ENCODE measurements around the gene LRRIQ1.

DNA sequence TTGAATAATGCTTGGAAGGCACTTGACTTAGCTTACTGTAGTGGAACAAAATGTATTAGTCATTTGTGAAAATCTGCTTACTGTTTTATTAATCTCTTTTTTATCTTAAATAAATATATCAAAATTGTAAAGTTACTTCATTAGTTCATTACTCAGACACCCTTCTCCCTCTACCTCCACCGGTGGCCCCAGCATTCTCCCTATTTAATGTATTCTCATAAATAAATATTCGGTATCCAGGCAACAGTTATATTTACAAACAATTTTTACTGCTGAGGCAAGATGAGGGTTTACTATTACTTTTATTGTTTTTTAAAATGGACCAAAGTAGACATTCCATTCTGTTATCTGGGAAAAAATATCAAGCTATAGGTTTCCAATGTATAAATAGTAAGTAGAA, 224.3 kb downstream of the LRRIQ1 start:
- TF ChIP-seq, protein P1, sequence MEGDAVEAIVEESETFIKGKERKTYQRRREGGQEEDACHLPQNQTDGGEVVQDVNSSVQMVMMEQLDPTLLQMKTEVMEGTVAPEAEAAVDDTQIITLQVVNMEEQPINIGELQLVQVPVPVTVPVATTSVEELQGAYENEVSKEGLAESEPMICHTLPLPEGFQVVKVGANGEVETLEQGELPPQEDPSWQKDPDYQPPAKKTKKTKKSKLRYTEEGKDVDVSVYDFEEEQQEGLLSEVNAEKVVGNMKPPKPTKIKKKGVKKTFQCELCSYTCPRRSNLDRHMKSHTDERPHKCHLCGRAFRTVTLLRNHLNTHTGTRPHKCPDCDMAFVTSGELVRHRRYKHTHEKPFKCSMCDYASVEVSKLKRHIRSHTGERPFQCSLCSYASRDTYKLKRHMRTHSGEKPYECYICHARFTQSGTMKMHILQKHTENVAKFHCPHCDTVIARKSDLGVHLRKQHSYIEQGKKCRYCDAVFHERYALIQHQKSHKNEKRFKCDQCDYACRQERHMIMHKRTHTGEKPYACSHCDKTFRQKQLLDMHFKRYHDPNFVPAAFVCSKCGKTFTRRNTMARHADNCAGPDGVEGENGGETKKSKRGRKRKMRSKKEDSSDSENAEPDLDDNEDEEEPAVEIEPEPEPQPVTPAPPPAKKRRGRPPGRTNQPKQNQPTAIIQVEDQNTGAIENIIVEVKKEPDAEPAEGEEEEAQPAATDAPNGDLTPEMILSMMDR (conservative IDR thresholded peaks at IDR 0.05; ENCODE audit: low read depth in 2 of 2): no peak
- TF ChIP-seq POLR2AphosphoS5 (IDR thresholded peaks at IDR 0.05; ENCODE audit: low read depth) (no peak), EZH2 (IDR thresholded peaks at IDR 0.05; ENCODE audit: low read depth, unreplicated experiment) (no peak), JUNB (IDR thresholded peaks at IDR 0.05; ENCODE audit: unreplicated experiment) (no peak), EZH2phosphoT487 (IDR thresholded peaks at IDR 0.05; ENCODE audit: unreplicated experiment) (no peak), CREB1 (CRISPR knock-in tag; IDR thresholded peaks at IDR 0.05; ENCODE audit: low read depth) (no peak), ZNF114 (CRISPR knock-in tag; IDR thresholded peaks at IDR 0.05) (no peak), ZNF331 (CRISPR knock-in tag; IDR thresholded peaks at IDR 0.05; ENCODE audit: low read depth) (no peak)
- TF ChIP-seq, protein P2, sequence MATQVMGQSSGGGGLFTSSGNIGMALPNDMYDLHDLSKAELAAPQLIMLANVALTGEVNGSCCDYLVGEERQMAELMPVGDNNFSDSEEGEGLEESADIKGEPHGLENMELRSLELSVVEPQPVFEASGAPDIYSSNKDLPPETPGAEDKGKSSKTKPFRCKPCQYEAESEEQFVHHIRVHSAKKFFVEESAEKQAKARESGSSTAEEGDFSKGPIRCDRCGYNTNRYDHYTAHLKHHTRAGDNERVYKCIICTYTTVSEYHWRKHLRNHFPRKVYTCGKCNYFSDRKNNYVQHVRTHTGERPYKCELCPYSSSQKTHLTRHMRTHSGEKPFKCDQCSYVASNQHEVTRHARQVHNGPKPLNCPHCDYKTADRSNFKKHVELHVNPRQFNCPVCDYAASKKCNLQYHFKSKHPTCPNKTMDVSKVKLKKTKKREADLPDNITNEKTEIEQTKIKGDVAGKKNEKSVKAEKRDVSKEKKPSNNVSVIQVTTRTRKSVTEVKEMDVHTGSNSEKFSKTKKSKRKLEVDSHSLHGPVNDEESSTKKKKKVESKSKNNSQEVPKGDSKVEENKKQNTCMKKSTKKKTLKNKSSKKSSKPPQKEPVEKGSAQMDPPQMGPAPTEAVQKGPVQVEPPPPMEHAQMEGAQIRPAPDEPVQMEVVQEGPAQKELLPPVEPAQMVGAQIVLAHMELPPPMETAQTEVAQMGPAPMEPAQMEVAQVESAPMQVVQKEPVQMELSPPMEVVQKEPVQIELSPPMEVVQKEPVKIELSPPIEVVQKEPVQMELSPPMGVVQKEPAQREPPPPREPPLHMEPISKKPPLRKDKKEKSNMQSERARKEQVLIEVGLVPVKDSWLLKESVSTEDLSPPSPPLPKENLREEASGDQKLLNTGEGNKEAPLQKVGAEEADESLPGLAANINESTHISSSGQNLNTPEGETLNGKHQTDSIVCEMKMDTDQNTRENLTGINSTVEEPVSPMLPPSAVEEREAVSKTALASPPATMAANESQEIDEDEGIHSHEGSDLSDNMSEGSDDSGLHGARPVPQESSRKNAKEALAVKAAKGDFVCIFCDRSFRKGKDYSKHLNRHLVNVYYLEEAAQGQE (IDR thresholded peaks at IDR 0.05; ENCODE audit: unreplicated experiment): no peak
- TF ChIP-seq, protein P3, sequence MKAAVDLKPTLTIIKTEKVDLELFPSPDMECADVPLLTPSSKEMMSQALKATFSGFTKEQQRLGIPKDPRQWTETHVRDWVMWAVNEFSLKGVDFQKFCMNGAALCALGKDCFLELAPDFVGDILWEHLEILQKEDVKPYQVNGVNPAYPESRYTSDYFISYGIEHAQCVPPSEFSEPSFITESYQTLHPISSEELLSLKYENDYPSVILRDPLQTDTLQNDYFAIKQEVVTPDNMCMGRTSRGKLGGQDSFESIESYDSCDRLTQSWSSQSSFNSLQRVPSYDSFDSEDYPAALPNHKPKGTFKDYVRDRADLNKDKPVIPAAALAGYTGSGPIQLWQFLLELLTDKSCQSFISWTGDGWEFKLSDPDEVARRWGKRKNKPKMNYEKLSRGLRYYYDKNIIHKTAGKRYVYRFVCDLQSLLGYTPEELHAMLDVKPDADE (IDR thresholded peaks at IDR 0.05): no peak
- TF ChIP-seq, protein P4, sequence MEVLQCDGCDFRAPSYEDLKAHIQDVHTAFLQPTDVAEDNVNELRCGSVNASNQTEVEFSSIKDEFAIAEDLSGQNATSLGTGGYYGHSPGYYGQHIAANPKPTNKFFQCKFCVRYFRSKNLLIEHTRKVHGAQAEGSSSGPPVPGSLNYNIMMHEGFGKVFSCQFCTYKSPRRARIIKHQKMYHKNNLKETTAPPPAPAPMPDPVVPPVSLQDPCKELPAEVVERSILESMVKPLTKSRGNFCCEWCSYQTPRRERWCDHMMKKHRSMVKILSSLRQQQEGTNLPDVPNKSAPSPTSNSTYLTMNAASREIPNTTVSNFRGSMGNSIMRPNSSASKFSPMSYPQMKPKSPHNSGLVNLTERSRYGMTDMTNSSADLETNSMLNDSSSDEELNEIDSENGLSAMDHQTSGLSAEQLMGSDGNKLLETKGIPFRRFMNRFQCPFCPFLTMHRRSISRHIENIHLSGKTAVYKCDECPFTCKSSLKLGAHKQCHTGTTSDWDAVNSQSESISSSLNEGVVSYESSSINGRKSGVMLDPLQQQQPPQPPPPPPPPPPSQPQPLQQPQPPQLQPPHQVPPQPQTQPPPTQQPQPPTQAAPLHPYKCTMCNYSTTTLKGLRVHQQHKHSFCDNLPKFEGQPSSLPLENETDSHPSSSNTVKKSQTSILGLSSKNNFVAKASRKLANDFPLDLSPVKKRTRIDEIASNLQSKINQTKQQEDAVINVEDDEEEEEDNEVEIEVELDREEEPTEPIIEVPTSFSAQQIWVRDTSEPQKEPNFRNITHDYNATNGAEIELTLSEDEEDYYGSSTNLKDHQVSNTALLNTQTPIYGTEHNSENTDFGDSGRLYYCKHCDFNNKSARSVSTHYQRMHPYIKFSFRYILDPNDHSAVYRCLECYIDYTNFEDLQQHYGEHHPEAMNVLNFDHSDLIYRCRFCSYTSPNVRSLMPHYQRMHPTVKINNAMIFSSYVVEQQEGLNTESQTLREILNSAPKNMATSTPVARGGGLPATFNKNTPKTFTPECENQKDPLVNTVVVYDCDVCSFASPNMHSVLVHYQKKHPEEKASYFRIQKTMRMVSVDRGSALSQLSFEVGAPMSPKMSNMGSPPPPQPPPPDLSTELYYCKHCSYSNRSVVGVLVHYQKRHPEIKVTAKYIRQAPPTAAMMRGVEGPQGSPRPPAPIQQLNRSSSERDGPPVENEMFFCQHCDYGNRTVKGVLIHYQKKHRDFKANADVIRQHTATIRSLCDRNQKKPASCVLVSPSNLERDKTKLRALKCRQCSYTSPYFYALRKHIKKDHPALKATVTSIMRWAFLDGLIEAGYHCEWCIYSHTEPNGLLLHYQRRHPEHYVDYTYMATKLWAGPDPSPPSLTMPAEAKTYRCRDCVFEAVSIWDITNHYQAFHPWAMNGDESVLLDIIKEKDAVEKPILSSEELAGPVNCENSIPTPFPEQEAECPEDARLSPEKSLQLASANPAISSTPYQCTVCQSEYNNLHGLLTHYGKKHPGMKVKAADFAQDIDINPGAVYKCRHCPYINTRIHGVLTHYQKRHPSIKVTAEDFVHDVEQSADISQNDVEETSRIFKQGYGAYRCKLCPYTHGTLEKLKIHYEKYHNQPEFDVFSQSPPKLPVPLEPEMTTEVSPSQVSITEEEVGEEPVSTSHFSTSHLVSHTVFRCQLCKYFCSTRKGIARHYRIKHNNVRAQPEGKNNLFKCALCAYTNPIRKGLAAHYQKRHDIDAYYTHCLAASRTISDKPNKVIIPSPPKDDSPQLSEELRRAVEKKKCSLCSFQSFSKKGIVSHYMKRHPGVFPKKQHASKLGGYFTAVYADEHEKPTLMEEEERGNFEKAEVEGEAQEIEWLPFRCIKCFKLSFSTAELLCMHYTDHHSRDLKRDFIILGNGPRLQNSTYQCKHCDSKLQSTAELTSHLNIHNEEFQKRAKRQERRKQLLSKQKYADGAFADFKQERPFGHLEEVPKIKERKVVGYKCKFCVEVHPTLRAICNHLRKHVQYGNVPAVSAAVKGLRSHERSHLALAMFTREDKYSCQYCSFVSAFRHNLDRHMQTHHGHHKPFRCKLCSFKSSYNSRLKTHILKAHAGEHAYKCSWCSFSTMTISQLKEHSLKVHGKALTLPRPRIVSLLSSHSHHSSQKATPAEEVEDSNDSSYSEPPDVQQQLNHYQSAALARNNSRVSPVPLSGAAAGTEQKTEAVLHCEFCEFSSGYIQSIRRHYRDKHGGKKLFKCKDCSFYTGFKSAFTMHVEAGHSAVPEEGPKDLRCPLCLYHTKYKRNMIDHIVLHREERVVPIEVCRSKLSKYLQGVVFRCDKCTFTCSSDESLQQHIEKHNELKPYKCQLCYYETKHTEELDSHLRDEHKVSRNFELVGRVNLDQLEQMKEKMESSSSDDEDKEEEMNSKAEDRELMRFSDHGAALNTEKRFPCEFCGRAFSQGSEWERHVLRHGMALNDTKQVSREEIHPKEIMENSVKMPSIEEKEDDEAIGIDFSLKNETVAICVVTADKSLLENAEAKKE (CRISPR knock-in tag; IDR thresholded peaks at IDR 0.05): no peak

All from GM23338 (cell line).